ENCODE measurements around the gene F2RL2. TPM values are rescaled to one million over a fixed set of nuclear protein-coding genes. Genes with fewer than 3 reads are reported as not detected.
"Not testable (repeated sequence)": the region's sequence is repeated elsewhere in the genome, so short reads cannot be mapped to it uniquely, and the experiment has no call there.

F2RL2 gene
- total RNA-seq, 2 experiments from 2014 or later: not detected

DNA sequence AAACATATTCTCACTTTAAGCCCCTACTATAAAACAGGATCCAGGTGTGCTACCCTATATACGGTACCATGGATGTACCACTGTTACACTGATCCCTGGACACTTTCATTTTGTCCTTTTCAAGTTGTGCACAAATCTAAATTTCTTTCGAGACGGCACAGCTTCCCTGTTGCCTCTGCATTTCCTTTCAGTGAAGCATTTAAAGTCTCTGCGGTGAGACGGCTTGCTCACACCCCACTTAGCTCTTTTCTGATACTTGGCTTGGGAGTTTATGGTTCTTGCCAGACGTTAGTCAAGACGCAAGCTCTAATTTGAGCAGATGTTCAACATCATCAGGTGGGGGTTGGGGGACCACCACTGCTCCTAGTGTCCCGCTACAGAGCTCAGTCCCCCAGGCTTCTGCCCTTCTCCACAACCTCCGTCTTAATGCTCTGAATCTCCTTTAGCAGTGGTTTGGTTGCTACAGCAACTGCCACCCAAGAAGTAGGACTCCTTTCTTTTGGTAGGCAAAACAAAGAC lies 15.8 kb downstream of the F2RL2 start:
- ATAC-seq: no peak
- TF ChIP-seq CTCF (IDR thresholded peaks at IDR 0.05): no peak
- intact Hi-C loops (cut with micrococcal nuclease): no loop called here
- Mint-ChIP-seq H3K4me1 (ENCODE audit: low read depth) (peaks cover 11% of the 10 kb centered on the region), H3K27me3 (no peaks in the 10 kb centered on the region), H3K27ac (no peak overlapping the region), H3K36me3 (ENCODE audit: low read depth) (peaks cover 16% of the 10 kb centered on the region), H3K4me3 (no peak overlapping the region), H3K9me3 (no peaks in the 10 kb centered on the region)
- DNase-seq: no peak
- CTCF ChIA-PET: interaction anchor here (1.3 to 4.9 kb wide), 4 partner anchors 8 to 167 kb away, joined by 3 to 28 read pairs (median 6); no protein-coding TSS in a partner anchor
- POLR2A ChIA-PET: no interaction called here

- CTCF ChIA-PET: interaction anchor here (0.6 to 4.9 kb wide), 6 partner anchors 9 to 228 kb away, joined by 3 to 28 read pairs (median 4); no protein-coding TSS in a partner anchor
- Mint-ChIP-seq H3K4me1 (ENCODE audit: low read depth) (peaks cover 11% of the 10 kb centered on the region), H3K9me3 (no peaks in the 10 kb centered on the region), H3K27ac (no peak overlapping the region), H3K27me3 (no peaks in the 10 kb centered on the region), H3K4me3 (no peak overlapping the region), H3K36me3 (ENCODE audit: low read depth) (peaks cover 20% of the 10 kb centered on the region)
- intact Hi-C loops (cut with micrococcal nuclease): no loop called here
- POLR2A ChIA-PET: interaction anchor here (0.6 kb wide), 1 partner anchor 46 kb away, joined by 3 read pairs; no protein-coding TSS in a partner anchor
- ATAC-seq (no peak), DNase-seq (no peak)
- TF ChIP-seq CTCF (IDR thresholded peaks at IDR 0.05): no peak
Measured at GRCh38 chr5:76606701-76607100, 16.5 kb downstream of the F2RL2 start.

GRCh38 chr5:76604838-76605237 lies 18.4 kb downstream of the F2RL2 start:
- DNase-seq (no peak), ATAC-seq (no peak)
- H3K27me3 Mint-ChIP-seq: no peaks in the 10 kb centered on the region
- POLR2A ChIA-PET: no interaction called here
- peaks cover 13% of the 10 kb centered on the region for H3K4me1 Mint-ChIP-seq (ENCODE audit: low read depth)
- intact Hi-C loops (cut with micrococcal nuclease): no loop called here
- peaks cover 18% of the 10 kb centered on the region for H3K36me3 Mint-ChIP-seq (ENCODE audit: low read depth)
- H3K9me3 Mint-ChIP-seq: no peaks in the 10 kb centered on the region
- H3K27ac Mint-ChIP-seq: no peak overlapping the region
- CTCF ChIA-PET: interaction anchor here (0.8 to 8.8 kb wide), 2 partner anchors 14 to 169 kb away, joined by 3 to 122 read pairs; no protein-coding TSS in a partner anchor
- H3K4me3 Mint-ChIP-seq: no peak overlapping the region
- no peak for TF ChIP-seq CTCF (IDR thresholded peaks at IDR 0.05)

- H3K36me3 Mint-ChIP-seq (ENCODE audit: low read depth): peaks cover 18% of the 10 kb centered on the region
- intact Hi-C loops (cut with micrococcal nuclease); POLR2A ChIA-PET: not testable (repeated sequence)
Measured at GRCh38 chr5:76603991-76604390, 19.2 kb downstream of the F2RL2 start.

DNA sequence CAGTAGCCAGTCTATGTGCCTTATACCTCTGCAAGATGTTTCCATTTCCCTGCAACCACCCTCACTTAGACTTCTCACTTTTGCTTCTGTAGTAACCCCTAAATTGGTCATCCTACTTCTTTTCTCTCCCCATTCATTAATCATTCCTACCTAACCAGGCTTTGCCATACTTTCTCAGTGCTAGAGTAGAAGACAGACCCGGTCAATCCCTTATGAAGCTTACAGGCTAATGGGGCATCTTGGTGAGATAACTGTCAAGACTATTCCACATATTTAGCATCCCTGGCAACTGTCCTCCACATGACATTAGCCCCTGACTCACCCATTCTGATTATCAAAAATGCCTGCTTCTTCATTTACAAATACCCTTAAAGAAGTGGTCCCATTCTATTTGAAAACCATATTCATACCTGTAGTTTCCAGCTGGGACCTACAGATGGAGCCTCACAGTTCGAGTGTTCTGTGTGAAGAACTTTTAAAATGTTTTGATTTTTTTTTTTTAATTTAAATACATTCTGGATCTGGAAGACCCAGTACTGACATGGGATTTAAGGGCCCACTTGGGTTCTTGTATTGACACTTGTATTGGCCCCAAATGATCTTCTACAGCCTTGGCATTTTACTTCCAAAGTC lies 21.0 kb downstream of the F2RL2 start:
- H3K27me3 Mint-ChIP-seq: no peaks in the 10 kb centered on the region
- H3K9me3 Mint-ChIP-seq: no peaks in the 10 kb centered on the region
- DNase-seq (no peak), ATAC-seq (no peak)
- ChIA-PET CTCF (interaction anchor here (0.6 to 8.8 kb wide), 24 partner anchors 7 to 271 kb away, joined by 3 to 122 read pairs (median 3); partner anchors contain the start of gene IQGAP2), POLR2A (interaction anchor here (1.6 kb wide), 1 partner anchor 199 kb away, joined by 3 read pairs; the partner anchor contains the start of gene IQGAP2)
- TF ChIP-seq CTCF (IDR thresholded peaks at IDR 0.05): no peak
- intact Hi-C loops (cut with micrococcal nuclease): no loop called here
- H3K4me1 Mint-ChIP-seq (ENCODE audit: low read depth): peaks cover 2% of the 10 kb centered on the region
- no peak overlapping the region for H3K4me3 Mint-ChIP-seq
- peaks cover 22% of the 10 kb centered on the region for H3K36me3 Mint-ChIP-seq (ENCODE audit: low read depth)
- H3K27ac Mint-ChIP-seq: no peak overlapping the region

More at GRCh38 chr5:76603991-76604390, 19.2 kb downstream of the F2RL2 start:
- DNase-seq; H3K4me1 Mint-ChIP-seq (ENCODE audit: low read depth); H3K9me3 Mint-ChIP-seq; H3K27ac Mint-ChIP-seq; H3K27me3 Mint-ChIP-seq; ATAC-seq; H3K4me3 Mint-ChIP-seq: not testable (repeated sequence)
- CTCF ChIA-PET: interaction anchor here (0.8 to 8.8 kb wide), 2 partner anchors 13 to 170 kb away, joined by 3 to 122 read pairs; no protein-coding TSS in a partner anchor
